SHP77 (cell line): ENCODE results near the gene KDM3B.

Source experiments
- DNase-seq, 2 experiments: peaks; one replicate each; lab custom pipeline; 2025; lab: John Stamatoyannopoulos, UW

KDM3B gene

GRCh38 chr5:138408023-138408422 lies 55.5 kb downstream of the KDM3B start:
- DNase-seq, result no peak

- peak; percentile 19 to 48 for DNase-seq
Measured at GRCh38 chr5:138410996-138411640, 58.6 kb downstream of the KDM3B start.

- DNase-seq, result no peak
Measured at GRCh38 chr5:138418444-138418843, 66.0 kb downstream of the KDM3B start.

- DNase-seq, result no peak
Measured at GRCh38 chr5:138425079-138425478, 72.6 kb downstream of the KDM3B start.

- no peak for DNase-seq
Measured at GRCh38 chr5:138435943-138436342, 83.5 kb downstream of the KDM3B start.

GRCh38 chr5:138438003-138438723 lies 85.7 kb downstream of the KDM3B start:
- DNase-seq, result no peak

- peak; percentile 23 to 60 for DNase-seq
Measured at GRCh38 chr5:138438724-138439476, 86.4 kb downstream of the KDM3B start, which contains the start of gene REEP2. Gene REEP2, plus strand, starts transcription at chr5:138439057. Its CDS starts 152 bp downstream, at chr5:138439209.

- no peak for DNase-seq
Measured at GRCh38 chr5:138439477-138440158, 87.1 kb downstream of the KDM3B start.

GRCh38 chr5:138440159-138441073 lies 87.9 kb downstream of the KDM3B start:
- DNase-seq, result no peak

- no peak for DNase-seq
Measured at GRCh38 chr5:138441221-138441620, 88.7 kb downstream of the KDM3B start.

- DNase-seq, result no peak
Measured at GRCh38 chr5:138444078-138444773, 91.7 kb downstream of the KDM3B start.

GRCh38 chr5:138444774-138445546 lies 92.5 kb downstream of the KDM3B start:
- no peak for DNase-seq

- no peak for DNase-seq
Measured at GRCh38 chr5:138445547-138446271, 93.2 kb downstream of the KDM3B start.

GRCh38 chr5:138448070-138448469 lies 95.6 kb downstream of the KDM3B start:
- no peak for DNase-seq

GRCh38 chr5:138448481-138449398 lies 96.3 kb downstream of the KDM3B start:
- no peak for DNase-seq

GRCh38 chr5:138449501-138450239 lies 97.2 kb downstream of the KDM3B start:
- peak; percentile 76 to 83 for DNase-seq

GRCh38 chr5:138450971-138451370 lies 98.5 kb downstream of the KDM3B start:
- no peak for DNase-seq
